GM18858 (cell line): ENCODE results near the gene TTC16.

Source experiments
- ATAC-seq: cut with Tn5 transposase; IDR thresholded peaks from one replicate; pipeline ENCODE4 v1.9.1; 2021; ENCODE audit not compliant: unreplicated experiment

The TTC16 gene

DNA sequence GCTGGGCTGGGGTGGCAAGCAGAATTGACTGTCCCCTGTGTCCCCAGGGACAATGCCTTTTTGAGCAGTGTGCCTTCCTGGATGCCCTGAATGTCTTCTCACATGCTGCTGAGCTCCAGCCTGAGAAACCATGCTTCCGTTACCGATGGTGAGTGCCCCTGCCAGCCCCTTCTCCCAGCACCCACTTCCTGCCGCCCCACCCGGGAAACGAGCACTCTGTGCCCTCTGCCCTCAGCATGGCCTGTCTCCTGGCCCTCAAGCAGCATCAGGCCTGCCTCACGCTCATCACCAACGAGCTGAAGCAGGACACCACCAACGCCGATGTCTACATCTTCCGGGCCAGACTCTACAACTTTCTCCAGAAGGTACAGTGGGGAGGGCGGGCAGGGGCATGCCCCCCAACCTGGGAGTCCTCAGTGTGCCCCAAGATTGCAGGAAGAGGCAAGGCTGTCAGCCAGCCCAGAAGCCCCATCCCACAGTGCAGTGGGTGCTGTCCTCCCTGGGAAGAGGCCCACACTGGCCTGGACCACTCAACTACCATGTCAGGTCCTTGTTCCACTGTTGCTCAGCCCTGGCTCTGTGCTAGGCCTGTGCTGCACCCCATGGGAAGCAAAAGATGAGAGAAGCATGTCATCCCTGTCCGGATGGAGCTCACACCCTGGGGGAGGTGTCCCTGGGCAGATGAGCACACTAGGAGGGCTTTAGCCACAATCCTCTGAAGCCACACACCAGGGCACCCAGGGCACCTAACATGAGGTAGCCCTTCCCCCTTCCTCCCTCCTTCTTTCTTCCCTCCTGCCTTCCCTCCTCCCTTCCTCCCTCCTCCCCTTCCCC is 4.4 kb downstream of the TTC16 start:
- no peak for ATAC-seq

DNA sequence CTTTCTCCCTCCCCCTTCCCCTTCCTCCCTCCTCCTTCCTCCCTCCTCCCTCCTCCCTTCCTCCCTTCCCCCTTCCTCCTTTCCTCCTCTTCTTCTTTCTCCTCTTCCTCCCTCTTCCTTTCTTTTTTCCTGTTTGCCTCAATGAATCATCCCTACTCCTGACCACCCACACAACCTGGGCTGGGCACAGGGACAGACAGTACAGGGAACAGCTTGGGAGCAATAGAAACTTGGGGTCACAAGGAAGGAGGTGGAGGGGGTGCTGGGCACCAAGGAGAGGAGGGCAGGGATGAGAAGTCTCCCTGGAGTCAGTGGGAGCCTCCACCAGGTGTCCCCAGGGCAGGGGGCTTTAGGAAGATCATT is 5.0 kb downstream of the TTC16 start:
- ATAC-seq: no peak

DNA sequence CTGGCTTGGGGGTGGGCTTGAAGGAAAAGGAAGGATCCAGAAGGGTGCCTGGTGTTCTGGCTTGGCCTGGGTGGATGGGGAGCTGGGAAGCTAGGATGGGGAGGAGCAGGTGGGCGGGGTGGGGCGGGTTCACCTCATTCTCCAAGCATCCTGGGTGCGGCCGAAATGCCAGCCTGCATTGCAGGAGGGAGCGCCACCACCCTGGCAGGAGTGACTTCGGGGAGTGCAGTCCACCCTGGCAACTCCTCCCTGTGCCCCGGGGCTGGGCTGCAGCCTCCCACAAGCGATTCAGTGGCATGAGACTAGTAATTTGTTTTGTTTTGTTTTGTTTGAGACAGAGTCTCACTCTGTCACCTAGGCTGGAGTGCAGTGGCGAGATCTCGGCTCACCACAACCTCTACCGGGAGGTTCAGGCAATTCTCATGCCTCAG is 5.5 kb downstream of the TTC16 start:
- no peak for ATAC-seq

DNA sequence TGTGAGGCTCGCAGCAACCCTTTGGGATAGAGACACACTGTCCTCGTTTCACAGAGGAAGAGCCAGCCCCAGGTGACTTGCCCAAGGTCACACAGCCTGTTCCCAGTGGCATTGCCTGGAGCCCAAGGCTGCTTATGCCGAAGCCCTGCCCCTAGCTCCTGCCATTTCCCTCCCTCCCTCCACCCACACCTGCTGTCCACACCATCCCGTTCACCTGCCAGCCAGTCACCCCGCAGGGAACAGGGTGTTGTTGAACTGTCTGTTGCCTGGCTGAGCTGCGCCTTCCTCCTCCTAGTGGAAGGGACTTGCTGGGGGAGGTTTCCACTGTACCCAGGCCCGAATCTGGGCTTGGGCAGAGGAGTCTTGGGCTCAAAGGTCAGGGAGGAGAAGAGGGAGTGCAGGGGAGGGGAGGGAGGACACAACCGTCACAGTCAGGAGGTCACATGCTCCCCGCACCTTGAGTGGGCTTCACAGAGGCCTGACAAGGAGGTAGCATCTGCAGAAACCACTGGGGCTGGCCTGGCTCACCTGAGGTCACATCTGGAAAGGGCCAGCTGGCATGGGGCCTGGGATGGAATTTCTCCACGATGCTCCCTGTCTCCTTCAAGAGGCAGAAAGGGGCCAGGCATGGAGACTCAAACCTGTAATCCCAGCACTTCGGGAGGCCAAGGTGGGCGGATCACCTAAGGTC is 6.3 kb downstream of the TTC16 start:
- no peak for ATAC-seq

DNA sequence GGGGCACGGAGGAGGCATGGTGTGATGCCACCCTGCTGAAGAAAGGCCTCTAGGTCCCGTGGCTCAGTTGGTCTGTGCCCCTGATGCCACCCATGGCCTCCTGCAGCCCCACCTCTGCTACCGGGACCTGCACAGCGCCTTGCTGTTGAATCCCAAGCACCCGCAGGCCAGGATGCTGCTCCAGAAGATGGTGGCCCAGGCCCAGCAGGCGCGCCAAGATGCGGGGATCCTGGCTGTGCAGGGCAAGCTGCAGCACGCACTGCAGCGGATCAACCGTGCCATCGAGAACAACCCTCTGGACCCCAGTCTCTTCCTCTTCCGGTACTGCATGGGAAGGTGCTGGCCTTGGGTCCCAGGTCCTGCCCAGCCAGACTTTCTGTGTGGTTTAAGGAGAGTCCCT is 7.1 kb downstream of the TTC16 start:
- no peak for ATAC-seq

DNA sequence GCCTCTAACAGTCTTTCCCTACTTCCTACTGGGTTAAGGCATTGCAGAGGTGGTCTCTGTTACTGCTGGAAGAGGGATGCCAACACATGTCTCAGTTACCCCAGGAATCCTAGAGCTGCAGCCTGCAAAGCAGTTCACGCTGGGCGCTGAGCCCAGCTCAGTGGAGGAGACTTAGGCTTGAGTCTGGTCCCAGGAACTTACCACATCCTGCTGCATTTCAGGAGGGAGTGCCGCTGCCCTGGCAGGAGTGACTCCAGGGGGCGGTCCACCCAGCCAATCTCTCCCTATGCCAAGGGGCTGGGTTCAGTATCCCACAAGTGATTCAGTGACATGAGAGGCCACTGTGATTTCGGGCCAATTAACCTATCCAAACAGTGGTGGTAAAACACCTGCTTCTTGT is 7.6 kb downstream of the TTC16 start:
- no peak for ATAC-seq

DNA sequence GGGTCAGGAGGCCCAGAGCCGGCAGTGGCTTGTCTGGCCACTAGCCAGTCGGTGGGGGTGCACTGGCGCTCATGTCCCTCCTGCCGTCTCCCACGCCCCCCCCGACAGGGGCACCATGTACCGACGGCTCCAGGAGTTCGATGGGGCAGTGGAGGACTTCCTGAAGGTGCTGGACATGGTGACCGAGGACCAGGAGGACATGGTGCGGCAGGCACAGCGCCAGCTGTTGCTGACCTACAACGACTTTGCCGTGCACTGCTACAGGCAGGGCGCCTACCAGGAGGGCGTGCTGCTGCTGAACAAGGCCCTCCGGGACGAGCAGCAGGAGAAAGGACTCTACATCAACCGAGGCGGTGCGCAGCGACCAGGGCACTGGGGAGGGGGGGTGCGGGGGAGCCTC is 8.1 kb downstream of the TTC16 start:
- no peak for ATAC-seq

DNA sequence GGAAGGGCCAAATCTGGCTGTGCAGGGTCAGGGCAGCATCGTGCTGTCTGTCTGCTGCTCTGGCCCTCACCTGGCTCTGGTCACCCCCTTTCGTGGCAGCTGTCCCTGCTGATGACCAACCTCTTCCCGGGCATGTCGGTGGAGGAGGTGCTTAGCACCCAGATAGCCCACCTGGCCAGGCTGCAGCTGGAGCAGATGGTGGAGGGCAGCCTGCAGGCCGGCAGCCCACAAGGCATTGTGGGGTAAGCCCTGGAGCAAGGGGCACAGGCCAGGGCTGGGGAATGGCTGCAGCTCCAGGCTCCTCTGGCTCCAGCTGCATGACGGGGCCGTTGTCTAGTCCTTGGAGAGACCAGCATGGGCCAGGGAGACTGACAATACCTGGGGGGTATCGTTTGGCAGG is 11.0 kb downstream of the TTC16 start:
- ATAC-seq: no peak

DNA sequence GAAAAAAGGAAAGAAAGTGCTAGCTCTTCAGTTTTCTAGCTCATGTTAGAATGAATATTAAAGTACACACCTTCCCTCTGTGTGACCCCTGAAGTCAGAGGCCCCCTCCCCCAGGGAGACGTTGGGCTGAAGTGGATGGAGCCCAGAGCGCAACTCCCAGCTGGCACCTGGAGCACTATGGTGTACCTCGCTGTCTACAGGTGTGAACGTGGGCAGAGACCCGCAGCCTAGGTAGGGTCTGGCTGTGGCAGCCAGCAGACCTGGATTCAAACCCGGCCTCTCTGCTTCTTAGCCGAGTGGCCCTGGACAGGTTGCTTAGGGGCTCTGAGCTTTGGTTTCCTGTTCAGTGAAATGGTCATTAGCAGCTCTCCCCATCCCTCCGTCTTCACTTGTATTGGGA is 12.9 kb downstream of the TTC16 start:
- no peak for ATAC-seq

DNA sequence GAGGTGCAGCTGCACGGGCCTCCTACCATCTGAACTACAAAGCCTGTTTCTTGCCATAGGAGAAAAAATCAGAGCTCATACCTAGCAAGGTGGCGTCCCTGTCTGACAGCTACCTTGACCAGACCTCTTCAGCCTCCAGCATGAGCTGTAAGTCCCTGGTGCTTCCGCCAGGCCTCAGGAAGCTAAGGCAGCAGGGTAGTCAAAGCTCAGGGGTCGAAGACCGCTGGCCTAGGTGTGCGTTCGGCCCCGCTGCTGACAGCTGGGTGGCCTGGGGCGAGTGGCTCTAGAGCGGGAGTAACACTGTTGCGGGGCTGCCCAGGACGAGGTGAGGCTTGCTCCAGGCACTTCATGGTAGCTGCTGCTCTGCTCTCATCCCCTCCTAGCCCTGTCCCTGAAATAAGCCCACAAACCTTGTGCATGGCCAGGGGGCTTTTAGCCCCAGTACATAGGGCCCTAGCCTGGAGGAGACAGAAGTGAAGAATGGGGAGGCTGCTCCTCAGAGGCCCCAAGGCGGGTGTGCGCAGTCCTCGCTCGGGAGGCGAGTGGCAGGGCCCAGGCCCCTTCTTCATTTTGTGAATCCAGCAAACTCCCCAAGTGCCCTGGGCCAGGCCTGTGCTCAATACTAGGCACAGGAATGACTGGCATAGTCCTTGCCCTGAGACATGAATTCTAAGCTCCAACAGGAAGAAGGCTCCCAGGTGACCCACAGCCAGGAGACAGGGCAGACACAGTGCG is 13.8 kb downstream of the TTC16 start:
- ATAC-seq: no peak

DNA sequence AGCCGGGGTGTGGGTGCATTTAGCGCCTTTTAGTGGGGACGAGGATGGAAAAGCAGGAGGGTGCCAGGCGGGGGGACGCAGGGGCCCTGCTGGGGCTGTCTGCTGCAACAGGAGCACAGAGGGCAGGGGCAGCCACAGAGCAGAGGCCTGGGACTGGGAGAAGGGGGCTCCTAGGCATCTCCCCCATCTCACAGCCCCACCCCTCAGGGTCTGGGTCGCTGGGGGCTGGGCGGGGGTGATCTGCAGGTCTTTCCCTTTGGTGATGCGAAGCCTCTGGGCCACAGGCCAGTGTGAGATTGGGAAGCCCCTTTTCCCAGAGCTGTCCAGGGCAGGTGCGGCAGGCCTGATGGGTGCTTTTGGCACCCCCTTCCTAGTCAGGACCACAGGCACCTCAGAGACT is 14.4 kb downstream of the TTC16 start:
- no peak for ATAC-seq

DNA sequence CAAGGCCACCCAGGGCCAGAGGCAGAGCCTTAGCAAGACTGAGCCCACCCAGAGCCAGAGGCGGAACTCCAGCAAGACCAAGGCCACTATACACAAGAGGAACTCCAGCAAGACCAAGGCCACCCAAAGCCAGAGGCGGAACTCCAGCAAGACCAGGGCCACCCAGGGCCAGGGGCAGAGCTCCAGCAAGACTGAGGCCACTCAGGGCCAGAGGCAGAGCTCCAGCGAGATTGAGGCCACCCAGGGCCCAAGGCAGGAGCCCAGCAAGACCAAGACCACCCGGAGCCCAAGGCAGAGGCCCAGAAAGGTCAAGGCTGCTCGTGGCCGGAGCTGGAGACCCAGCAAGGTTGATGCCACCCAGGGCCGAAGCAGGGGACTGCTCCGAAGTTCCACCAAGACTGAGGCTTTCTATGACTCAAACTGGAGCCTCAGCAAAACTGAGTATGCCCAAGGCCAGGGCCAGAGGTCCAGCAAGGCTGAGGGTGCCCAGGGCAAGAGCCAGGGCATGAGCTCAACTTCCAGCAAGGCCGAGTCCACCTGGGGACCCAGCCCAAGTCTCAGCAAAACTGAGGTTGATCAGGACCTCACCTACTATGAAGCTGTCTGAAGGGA is 15.0 kb downstream of the TTC16 start:
- ATAC-seq: no peak

DNA sequence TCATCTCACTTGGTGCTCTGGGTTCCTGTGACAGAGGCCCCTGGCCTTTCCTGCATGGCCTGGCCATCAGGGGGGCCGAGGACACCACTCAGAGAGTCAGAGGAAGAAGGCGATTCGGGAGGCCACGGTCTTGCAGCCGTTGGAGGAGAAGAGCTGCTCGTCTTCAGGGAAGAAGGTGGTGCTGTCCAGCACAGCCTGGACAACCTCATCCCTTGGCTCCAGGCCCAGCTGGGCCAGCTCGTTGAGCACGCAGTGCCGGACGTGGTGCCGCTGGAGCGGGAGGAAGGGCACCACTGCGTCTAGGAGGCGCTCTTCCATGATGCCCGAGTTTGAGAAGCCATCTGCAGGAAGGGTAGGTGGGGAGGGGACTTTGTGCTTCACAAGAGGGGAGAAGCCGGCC is 16.1 kb downstream of the TTC16 start:
- no peak for ATAC-seq

DNA sequence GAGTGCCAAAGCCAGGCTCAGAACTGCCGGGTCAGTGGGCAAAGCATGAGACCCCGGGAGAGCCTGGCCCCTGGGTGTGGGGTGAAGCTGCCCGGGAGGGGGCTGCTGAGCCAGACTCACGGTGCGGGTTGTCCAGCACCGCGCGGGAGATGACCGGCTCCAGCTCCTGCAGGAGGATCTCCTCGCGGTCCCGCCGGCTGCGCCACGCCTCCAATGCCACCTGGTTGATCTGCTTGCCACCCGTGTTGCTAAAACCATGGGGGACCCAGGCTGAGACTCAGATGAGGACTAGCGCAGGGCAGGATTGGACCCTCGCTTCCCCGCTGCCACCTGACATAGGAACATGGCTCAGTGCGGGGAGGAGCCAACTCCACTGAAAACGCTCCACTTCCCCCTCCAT is 16.6 kb downstream of the TTC16 start:
- ATAC-seq: no peak

DNA sequence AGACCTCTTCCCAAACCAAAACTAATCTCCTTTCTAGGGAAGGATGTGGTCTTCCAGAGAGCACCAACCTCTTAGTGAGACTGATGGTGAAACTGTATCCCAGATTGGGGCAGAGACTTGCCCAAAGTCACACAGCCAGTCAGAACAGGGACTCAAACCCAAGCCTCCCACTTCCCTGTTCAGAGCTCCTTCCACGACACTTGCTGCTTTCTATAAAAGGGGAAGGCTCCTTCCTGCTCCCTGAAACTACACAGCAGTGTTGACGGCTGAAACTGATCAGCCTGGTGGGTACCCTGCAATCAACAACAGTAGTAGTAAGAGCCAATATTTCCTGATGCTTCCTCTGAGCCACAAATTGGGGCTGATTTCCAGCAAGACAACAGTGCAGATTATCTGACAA is 17.7 kb downstream of the TTC16 start:
- ATAC-seq: no peak

DNA sequence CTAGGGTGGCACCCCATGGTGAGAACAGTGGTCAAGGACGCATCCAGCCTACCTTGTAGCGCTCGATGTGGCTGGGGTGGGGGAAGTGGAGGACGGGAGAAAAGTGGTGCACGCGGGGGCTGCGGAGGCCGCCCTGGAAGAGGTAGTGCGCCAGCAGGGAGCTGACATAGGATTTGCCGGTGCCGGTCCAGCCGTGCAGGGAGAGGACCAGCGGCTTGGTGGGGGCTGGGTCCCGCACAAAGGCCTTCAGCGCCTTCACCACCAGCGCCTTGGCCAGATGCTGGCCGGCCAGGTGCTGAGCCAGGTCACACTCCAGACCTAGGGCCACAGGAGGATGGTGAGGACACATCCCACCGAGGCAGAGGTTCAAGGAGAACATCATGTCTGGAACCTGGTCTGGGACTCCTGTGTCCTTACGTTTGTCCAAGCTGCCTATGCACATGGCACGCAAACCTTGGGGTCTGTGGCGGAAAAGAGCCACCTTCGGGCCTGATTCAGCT is 18.4 kb downstream of the TTC16 start:
- no peak for ATAC-seq

DNA sequence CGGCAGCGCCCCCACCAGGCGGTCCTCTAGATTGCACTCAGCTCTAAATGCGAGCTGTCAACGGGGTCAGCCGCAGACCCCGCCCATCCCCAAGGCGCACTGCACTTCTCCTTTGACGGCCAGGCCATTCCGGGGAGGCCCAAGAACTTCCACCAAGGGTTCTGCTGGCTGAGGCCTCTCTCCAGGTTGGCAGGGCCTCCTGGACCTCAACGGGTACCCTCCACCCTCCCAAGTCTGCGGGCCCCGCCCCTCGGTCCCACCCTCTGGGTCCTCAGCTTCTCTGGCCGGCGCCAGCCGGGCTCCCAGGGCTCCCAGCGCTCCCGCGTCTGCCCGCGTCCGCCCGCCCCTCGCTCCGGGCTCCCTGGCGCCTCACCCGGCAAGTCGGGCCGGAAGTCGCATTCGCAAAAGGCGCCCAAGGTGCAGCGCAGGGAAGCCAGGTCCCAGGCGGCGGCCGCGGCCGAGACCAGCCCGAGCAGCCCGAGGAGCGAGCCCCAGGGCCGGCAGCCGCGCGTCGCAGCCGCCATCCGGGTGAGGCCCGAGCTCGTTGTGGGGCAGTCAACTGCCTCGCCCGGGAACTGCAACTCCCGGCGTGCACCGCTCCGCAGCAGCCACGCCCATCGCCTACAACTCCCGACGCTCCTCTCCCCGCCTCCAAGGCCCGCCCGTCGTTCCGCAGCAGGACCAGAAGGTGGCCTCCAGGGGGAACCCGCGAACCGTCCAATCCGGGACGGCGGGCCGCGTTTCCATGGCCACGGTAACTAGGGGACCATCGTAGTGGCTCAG is 19.1 kb downstream of the TTC16 start, which contains the start of gene TOR2A:
TOR2A (minus strand) TSS at position 548 of the 783 bp plus-strand sequence; CDS start at position 524, 24 bp downstream.
- ATAC-seq: peak; percentile 65

DNA sequence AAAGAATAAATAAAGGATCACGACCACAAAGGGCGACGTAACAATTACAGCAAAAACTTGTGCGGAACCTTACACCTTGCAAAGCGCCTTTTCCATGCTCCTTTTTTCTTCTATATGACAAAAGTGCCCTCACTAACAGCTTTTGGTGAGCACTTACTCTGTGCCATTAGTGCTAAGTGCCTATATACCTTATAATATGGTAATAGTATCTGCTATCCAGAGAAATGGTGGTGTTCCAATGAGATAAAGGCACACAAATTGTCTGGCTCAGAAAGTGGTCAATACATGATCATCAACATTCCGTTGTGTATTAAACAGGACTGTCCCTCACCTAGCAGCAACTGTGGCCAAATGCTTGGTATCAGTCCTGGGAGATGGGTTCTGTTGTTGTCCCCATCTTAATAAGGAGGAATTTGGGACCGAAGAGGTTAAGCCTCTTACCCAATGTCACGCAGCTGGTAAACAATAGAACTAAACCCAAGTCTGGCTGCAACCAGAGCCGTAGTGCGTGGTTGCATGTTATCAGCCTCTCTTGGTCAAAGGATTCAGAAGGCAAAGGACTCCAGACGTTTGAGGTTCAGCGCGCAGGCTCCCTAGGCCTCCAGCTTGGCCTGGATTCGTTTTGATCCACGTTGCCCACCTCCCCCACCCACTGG is 19.8 kb downstream of the TTC16 start:
- no peak for ATAC-seq

DNA sequence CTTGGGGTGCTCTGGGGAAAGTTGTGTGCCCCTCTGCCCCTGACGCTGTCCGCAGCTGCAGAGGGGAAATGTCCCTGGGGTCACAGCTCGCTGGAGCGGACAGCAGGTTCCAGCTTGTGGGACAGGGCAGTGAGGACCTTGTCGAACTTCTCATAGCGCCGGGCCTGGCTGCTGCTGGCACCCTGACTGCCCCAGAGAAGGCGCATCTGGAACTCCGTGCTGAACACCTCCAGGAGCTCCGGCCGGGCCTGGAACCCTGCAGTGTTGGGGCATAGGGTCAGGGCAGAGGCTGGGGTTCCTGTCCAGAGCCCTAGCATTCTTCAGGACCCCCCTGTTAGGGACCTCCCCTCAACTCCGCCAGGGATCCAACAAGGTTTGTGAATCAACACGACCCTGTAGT is 22.8 kb downstream of the TTC16 start:
- no peak for ATAC-seq
